ENCODE results near the gene CAMSAP1.

The CAMSAP1 gene

GRCh38 chr9:135887585-135888050 lies 19.7 kb downstream of the CAMSAP1 start:
- Mint-ChIP-seq H3K27me3 (ENCODE audit: low read depth) (no peaks in the 10 kb centered on the region), H3K9me3 (no peaks in the 10 kb centered on the region), H3K4me1 (ENCODE audit: low read depth) (peaks cover 25% of the 10 kb centered on the region), H3K36me3 (ENCODE audit: low read depth) (no peaks in the 10 kb centered on the region), H3K27ac (peak overlapping the region; percentile 73), H3K4me3 (peak overlapping the region; percentile 72)

GRCh38 chr9:135887021-135887507 lies 20.3 kb downstream of the CAMSAP1 start:
- Mint-ChIP-seq H3K4me3 (peak overlapping the region; percentile 72), H3K4me1 (ENCODE audit: low read depth) (peaks cover 25% of the 10 kb centered on the region), H3K36me3 (ENCODE audit: low read depth) (no peaks in the 10 kb centered on the region), H3K9me3 (no peaks in the 10 kb centered on the region), H3K27me3 (ENCODE audit: low read depth) (no peaks in the 10 kb centered on the region), H3K27ac (peak overlapping the region; percentile 73)

GRCh38 chr9:135886147-135886981 lies 21.0 kb downstream of the CAMSAP1 start:
- Mint-ChIP-seq H3K36me3 (ENCODE audit: low read depth) (no peaks in the 10 kb centered on the region), H3K4me3 (peak overlapping the region; percentile 72), H3K4me1 (ENCODE audit: low read depth) (peaks cover 23% of the 10 kb centered on the region), H3K27me3 (ENCODE audit: low read depth) (no peaks in the 10 kb centered on the region), H3K27ac (peak overlapping the region; percentile 14), H3K9me3 (no peaks in the 10 kb centered on the region)

- Mint-ChIP-seq H3K36me3 (ENCODE audit: low read depth) (no peaks in the 10 kb centered on the region), H3K4me1 (ENCODE audit: low read depth) (peaks cover 23% of the 10 kb centered on the region), H3K27ac (no peak overlapping the region), H3K4me3 (no peak overlapping the region), H3K9me3 (no peaks in the 10 kb centered on the region), H3K27me3 (ENCODE audit: low read depth) (no peaks in the 10 kb centered on the region)
Observed at GRCh38 chr9:135885100-135885853, 22.1 kb downstream of the CAMSAP1 start.

GRCh38 chr9:135884328-135885035 lies 22.9 kb downstream of the CAMSAP1 start:
- no peaks in the 10 kb centered on the region for H3K9me3 Mint-ChIP-seq
- no peak overlapping the region for H3K4me3 Mint-ChIP-seq
- no peak overlapping the region for H3K27ac Mint-ChIP-seq
- H3K36me3 Mint-ChIP-seq (ENCODE audit: low read depth): no peaks in the 10 kb centered on the region
- H3K4me1 Mint-ChIP-seq (ENCODE audit: low read depth): peaks cover 23% of the 10 kb centered on the region
- no peaks in the 10 kb centered on the region for H3K27me3 Mint-ChIP-seq (ENCODE audit: low read depth)

- Mint-ChIP-seq H3K4me3 (no peak overlapping the region), H3K27ac (no peak overlapping the region), H3K36me3 (ENCODE audit: low read depth) (no peaks in the 10 kb centered on the region), H3K4me1 (ENCODE audit: low read depth) (peaks cover 24% of the 10 kb centered on the region), H3K27me3 (ENCODE audit: low read depth) (no peaks in the 10 kb centered on the region), H3K9me3 (no peaks in the 10 kb centered on the region)
Observed at GRCh38 chr9:135883410-135884089, 23.8 kb downstream of the CAMSAP1 start.

GRCh38 chr9:135882011-135882410 lies 25.3 kb downstream of the CAMSAP1 start:
- Mint-ChIP-seq H3K27me3 (ENCODE audit: low read depth) (no peaks in the 10 kb centered on the region), H3K36me3 (ENCODE audit: low read depth) (no peaks in the 10 kb centered on the region), H3K27ac (no peak overlapping the region), H3K4me1 (ENCODE audit: low read depth) (peaks cover 17% of the 10 kb centered on the region), H3K9me3 (no peaks in the 10 kb centered on the region), H3K4me3 (no peak overlapping the region)

- no peaks in the 10 kb centered on the region for H3K27me3 Mint-ChIP-seq (ENCODE audit: low read depth)
- H3K4me1 Mint-ChIP-seq (ENCODE audit: low read depth): peaks cover 7% of the 10 kb centered on the region
- H3K9me3 Mint-ChIP-seq: no peaks in the 10 kb centered on the region
- no peak overlapping the region for H3K27ac Mint-ChIP-seq
- H3K4me3 Mint-ChIP-seq: no peak overlapping the region
- H3K36me3 Mint-ChIP-seq (ENCODE audit: low read depth): no peaks in the 10 kb centered on the region
Observed at GRCh38 chr9:135880438-135880837, 26.9 kb downstream of the CAMSAP1 start.

GRCh38 chr9:135879619-135880018 lies 27.7 kb downstream of the CAMSAP1 start:
- Mint-ChIP-seq H3K27me3 (ENCODE audit: low read depth) (no peaks in the 10 kb centered on the region), H3K4me1 (ENCODE audit: low read depth) (peaks cover 7% of the 10 kb centered on the region), H3K27ac (no peak overlapping the region), H3K36me3 (ENCODE audit: low read depth) (no peaks in the 10 kb centered on the region), H3K4me3 (no peak overlapping the region), H3K9me3 (no peaks in the 10 kb centered on the region)

GRCh38 chr9:135879237-135879601 lies 28.1 kb downstream of the CAMSAP1 start:
- Mint-ChIP-seq H3K27ac (no peak overlapping the region), H3K36me3 (ENCODE audit: low read depth) (no peaks in the 10 kb centered on the region), H3K4me1 (ENCODE audit: low read depth) (peaks cover 7% of the 10 kb centered on the region), H3K9me3 (no peaks in the 10 kb centered on the region), H3K4me3 (no peak overlapping the region), H3K27me3 (ENCODE audit: low read depth) (no peaks in the 10 kb centered on the region)

GRCh38 chr9:135878528-135879236 lies 28.7 kb downstream of the CAMSAP1 start:
- Mint-ChIP-seq H3K9me3 (no peaks in the 10 kb centered on the region), H3K27me3 (ENCODE audit: low read depth) (no peaks in the 10 kb centered on the region), H3K36me3 (ENCODE audit: low read depth) (no peaks in the 10 kb centered on the region), H3K27ac (no peak overlapping the region), H3K4me3 (no peak overlapping the region), H3K4me1 (ENCODE audit: low read depth) (peaks cover 7% of the 10 kb centered on the region)

- Mint-ChIP-seq H3K27ac (no peak overlapping the region), H3K36me3 (ENCODE audit: low read depth) (no peaks in the 10 kb centered on the region), H3K27me3 (ENCODE audit: low read depth) (no peaks in the 10 kb centered on the region), H3K4me1 (ENCODE audit: low read depth) (peaks cover 6% of the 10 kb centered on the region), H3K9me3 (no peaks in the 10 kb centered on the region), H3K4me3 (no peak overlapping the region)
Observed at GRCh38 chr9:135877791-135878527, 29.4 kb downstream of the CAMSAP1 start.

- H3K27ac Mint-ChIP-seq: no peak overlapping the region
- H3K27me3 Mint-ChIP-seq (ENCODE audit: low read depth): no peaks in the 10 kb centered on the region
- H3K9me3 Mint-ChIP-seq: no peaks in the 10 kb centered on the region
- no peak overlapping the region for H3K4me3 Mint-ChIP-seq
- no peaks in the 10 kb centered on the region for H3K36me3 Mint-ChIP-seq (ENCODE audit: low read depth)
- H3K4me1 Mint-ChIP-seq (ENCODE audit: low read depth): peaks cover 4% of the 10 kb centered on the region
Observed at GRCh38 chr9:135876936-135877335, 30.4 kb downstream of the CAMSAP1 start.

Data from T-helper 1 cell treated with Interleukin-12 subunit alpha and Interleukin-12 subunit beta and Interleukin-4 antibody, amounts not matched to agents 30 μg/mL and 1 μg/mL, for 36 hours (primary cell).